Left ventricle myocardium inferior (tissue), 1 donor: ENCODE measurements around the gene ESD. TPM values are rescaled to one million over a fixed set of nuclear protein-coding genes. Genes with fewer than 3 reads are reported as not detected.

Source experiments
- DNase-seq: peaks from one replicate; pipeline ENCODE4 v3.0.0-alpha.2; 2020
- H3K27ac ChIP-seq: fragments of 200-600 bp; replicated peaks from 2 replicates; pipeline ENCODE4 v1.8.0; 2021
- H3K27me3 ChIP-seq: fragments of 200-600 bp; 2 replicates; pipeline ENCODE4 v1.8.0; 2021; ENCODE audit warnings: low read depth
- H3K36me3 ChIP-seq: fragments of 200-600 bp; 2 replicates; pipeline ENCODE4 v1.8.0; 2021
- H3K4me1 ChIP-seq: fragments of 200-600 bp; 2 replicates; pipeline ENCODE4 v1.8.0; 2021
- H3K4me3 ChIP-seq: fragments of 200-600 bp; 2 replicates; pipeline ENCODE4 v1.8.0; 2021; ENCODE audit warnings: mild to moderate bottlenecking, moderate library complexity
- H3K9me3 ChIP-seq: fragments of 200-600 bp; replicated peaks from 2 replicates; pipeline ENCODE4 v1.8.0; 2021
- intact Hi-C: fragments of 100-400 bp; cut with micrococcal nuclease; formaldehyde crosslinking; loops from one replicate; pipeline ENCODE4 v1.11.0; 2022
- total RNA-seq: library from RNA; stranded (reverse); fragmentation: NEBNext Ultra II Directional; extraction: Animal tissue kit (Norgen Biotek cat#: 25700); gene quantifications from one replicate; pipeline ENCODE4 v1.2.1, GENCODE V29; 2021
- TF ChIP-seq, protein P1 (sequence below): fragments of 200-600 bp; IDR thresholded peaks from 2 replicates; pipeline ENCODE4 v1.8.0; 2021; ENCODE audit warnings: antibody characterized with exemption, mild to moderate bottlenecking, borderline replicate concordance
- donor health status: DM: no; HTN: yes; CAD: no; lungs with severe emphysema.

Gene ESD
- total RNA-seq, 1 donor from 2014 or later = 98.5 TPM

GRCh38 chr13:46834657-46835056, 37.7 kb upstream of the ESD start:
- Histone ChIP-seq H3K4me3 (no peak overlapping the region), H3K36me3 (no peaks in the 10 kb centered on the region), H3K27ac (no peak overlapping the region), H3K27me3 (no peaks in the 10 kb centered on the region), H3K9me3 (no peaks in the 10 kb centered on the region), H3K4me1 (no peaks in the 10 kb centered on the region)
- TF ChIP-seq, protein P1, sequence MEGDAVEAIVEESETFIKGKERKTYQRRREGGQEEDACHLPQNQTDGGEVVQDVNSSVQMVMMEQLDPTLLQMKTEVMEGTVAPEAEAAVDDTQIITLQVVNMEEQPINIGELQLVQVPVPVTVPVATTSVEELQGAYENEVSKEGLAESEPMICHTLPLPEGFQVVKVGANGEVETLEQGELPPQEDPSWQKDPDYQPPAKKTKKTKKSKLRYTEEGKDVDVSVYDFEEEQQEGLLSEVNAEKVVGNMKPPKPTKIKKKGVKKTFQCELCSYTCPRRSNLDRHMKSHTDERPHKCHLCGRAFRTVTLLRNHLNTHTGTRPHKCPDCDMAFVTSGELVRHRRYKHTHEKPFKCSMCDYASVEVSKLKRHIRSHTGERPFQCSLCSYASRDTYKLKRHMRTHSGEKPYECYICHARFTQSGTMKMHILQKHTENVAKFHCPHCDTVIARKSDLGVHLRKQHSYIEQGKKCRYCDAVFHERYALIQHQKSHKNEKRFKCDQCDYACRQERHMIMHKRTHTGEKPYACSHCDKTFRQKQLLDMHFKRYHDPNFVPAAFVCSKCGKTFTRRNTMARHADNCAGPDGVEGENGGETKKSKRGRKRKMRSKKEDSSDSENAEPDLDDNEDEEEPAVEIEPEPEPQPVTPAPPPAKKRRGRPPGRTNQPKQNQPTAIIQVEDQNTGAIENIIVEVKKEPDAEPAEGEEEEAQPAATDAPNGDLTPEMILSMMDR = no peak
- DNase-seq = no peak
- intact Hi-C loops = no loop called here

DNA sequence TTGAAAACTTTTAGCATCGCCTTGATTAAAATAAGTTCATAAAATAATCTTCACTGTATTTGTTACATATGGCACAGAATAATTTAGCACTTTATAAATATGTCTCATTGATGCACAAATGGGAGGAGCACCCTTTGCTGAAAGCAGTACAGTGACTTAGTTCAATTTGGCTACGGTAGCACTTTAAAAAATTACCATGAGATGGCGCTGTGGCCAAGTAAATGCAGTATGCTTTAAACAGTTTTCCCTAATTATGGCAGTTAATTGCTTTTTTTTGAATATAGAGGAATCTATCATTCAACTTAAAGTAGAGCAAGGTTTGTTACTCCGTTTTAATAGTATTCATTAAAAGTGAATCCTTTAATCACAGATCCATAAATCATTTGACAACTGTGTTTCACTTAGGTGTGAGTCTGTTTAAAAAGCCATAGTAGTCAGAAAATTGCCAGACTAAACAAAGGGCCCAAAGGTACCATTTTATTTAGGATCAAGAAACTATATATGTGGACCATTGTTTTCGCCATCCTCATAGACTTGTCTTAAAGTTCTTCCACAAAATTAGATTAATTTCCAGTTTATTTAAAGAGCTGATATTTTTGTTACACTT, 34.7 kb upstream of the ESD start:
- TF ChIP-seq, protein P1 = peak; percentile 77
- DNase-seq = no peak
- H3K36me3 ChIP-seq = no peaks in the 10 kb centered on the region
- H3K27me3 ChIP-seq = no peaks in the 10 kb centered on the region
- no peak overlapping the region for H3K27ac ChIP-seq
- H3K9me3 ChIP-seq = no peaks in the 10 kb centered on the region
- no peak overlapping the region for H3K4me3 ChIP-seq
- intact Hi-C loops = no loop called here
- no peaks in the 10 kb centered on the region for H3K4me1 ChIP-seq

- Histone ChIP-seq H3K36me3 (no peaks in the 10 kb centered on the region), H3K27ac (no peak overlapping the region), H3K4me3 (no peak overlapping the region), H3K4me1 (no peaks in the 10 kb centered on the region), H3K27me3 (no peaks in the 10 kb centered on the region), H3K9me3 (no peaks in the 10 kb centered on the region)
- no peak for DNase-seq
- TF ChIP-seq, protein P1 = no peak
- intact Hi-C loops = no loop called here
These were observed 33.5 kb upstream of the ESD start for GRCh38 chr13:46830405-46831005.

- no peaks in the 10 kb centered on the region for H3K9me3 ChIP-seq
- intact Hi-C loops = no loop called here
- H3K27me3 ChIP-seq = no peaks in the 10 kb centered on the region
- no peaks in the 10 kb centered on the region for H3K4me1 ChIP-seq
- no peak overlapping the region for H3K4me3 ChIP-seq
- TF ChIP-seq, protein P1 = no peak
- no peak for DNase-seq
- no peaks in the 10 kb centered on the region for H3K36me3 ChIP-seq
- H3K27ac ChIP-seq = no peak overlapping the region
These were observed 25.6 kb upstream of the ESD start for GRCh38 chr13:46822551-46822950.

DNA sequence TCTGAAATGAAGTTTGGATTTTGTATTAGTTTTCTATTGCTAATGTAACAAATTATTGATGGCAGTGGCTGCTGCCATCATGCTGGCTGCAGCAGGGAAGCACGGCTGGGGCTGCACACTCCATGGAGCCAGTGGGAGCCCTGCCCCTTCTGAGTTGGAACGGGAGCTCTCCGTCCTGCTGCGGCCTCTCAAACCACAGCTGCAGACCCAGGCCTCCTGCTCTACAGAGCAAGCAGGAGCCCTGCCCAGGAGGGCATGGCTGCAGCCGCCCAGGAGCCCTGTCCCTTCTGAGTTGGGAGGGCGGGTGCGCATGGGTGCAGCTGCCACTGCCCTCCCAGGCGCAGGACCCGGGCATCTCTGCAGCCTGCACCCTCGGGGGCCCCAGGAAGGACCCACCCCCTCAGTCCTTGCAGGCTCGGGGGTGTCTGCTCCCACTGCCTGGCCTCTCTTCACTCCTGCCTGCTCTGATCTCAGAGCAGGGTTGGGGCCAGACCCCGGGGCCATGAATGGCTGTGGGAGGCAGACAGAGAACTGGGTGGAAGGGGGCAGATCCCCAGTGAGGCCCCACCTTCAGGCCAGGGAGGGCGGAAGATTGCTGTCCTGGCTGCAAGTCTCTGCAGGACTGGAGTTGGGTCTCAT, 21.0 kb upstream of the ESD start:
- no peak for DNase-seq
- intact Hi-C loops = no loop called here
- H3K27ac ChIP-seq = no peak overlapping the region
- peaks cover 2% of the 10 kb centered on the region for H3K9me3 ChIP-seq
- no peaks in the 10 kb centered on the region for H3K27me3 ChIP-seq
- TF ChIP-seq, protein P1 = no peak
- H3K4me3 ChIP-seq = no peak overlapping the region
- peaks cover 4% of the 10 kb centered on the region for H3K4me1 ChIP-seq
- H3K36me3 ChIP-seq = no peaks in the 10 kb centered on the region
